ENCODE results near the gene KRTAP10-1.

The KRTAP10-1 gene

GRCh38 chr21:44527156-44527982 is 12.6 kb downstream of the KRTAP10-1 start:
- DNase-seq = no peak

GRCh38 chr21:44526096-44526997 is 13.6 kb downstream of the KRTAP10-1 start:
- no peak for DNase-seq

GRCh38 chr21:44525391-44526095 is 14.5 kb downstream of the KRTAP10-1 start:
- no peak for DNase-seq

GRCh38 chr21:44524414-44525371 is 15.3 kb downstream of the KRTAP10-1 start:
- DNase-seq = no peak

GRCh38 chr21:44523567-44524413 is 16.2 kb downstream of the KRTAP10-1 start:
- DNase-seq = no peak

- no peak for DNase-seq
Measured at GRCh38 chr21:44522753-44523204, 17.2 kb downstream of the KRTAP10-1 start.

- no peak for DNase-seq
Measured at GRCh38 chr21:44521928-44522752, 17.9 kb downstream of the KRTAP10-1 start.

- DNase-seq = no peak
Measured at GRCh38 chr21:44521301-44521927, 18.6 kb downstream of the KRTAP10-1 start.

- DNase-seq = no peak
Measured at GRCh38 chr21:44520326-44521300, 19.4 kb downstream of the KRTAP10-1 start.

- DNase-seq = no peak
Measured at GRCh38 chr21:44519346-44520325, 20.4 kb downstream of the KRTAP10-1 start.

- no peak for DNase-seq
Measured at GRCh38 chr21:44518686-44519085, 21.3 kb downstream of the KRTAP10-1 start.

- DNase-seq = no peak
Measured at GRCh38 chr21:44517175-44517899, 22.7 kb downstream of the KRTAP10-1 start.

- DNase-seq = no peak
Measured at GRCh38 chr21:44516828-44517174, 23.2 kb downstream of the KRTAP10-1 start.

- no peak for DNase-seq
Measured at GRCh38 chr21:44516342-44516741, 23.7 kb downstream of the KRTAP10-1 start.

GRCh38 chr21:44515359-44516165 is 24.4 kb downstream of the KRTAP10-1 start:
- no peak for DNase-seq

Data from CD4-positive, alpha-beta T cell treated with Interleukin-17A for 1 hour (primary cell).